Uterus (tissue), 4 donors: ENCODE results near the gene STX2. TPM values are rescaled to one million over a fixed set of nuclear protein-coding genes. Genes with fewer than 3 reads are reported as not detected.

Experiments
- DNase-seq, 2 donors: peaks; one replicate each; pipeline ENCODE4 v3.0.0-alpha.2; 2019 to 2020
- H3K27ac ChIP-seq, 2 donors: fragments of 200-600 bp; sonication (generic); 1 replicate in 1 of 2; 2 replicates in 1 of 2; pipeline ENCODE4 v1.5.1; 2016 to 2018
- H3K27me3 ChIP-seq, 2 donors: fragments of 200-600 bp; sonication (generic); one replicate each; pipeline ENCODE4 v1.5.1; 2018 to 2019; ENCODE audit warnings: control low read depth in 1 of 2
- H3K36me3 ChIP-seq, 2 donors: fragments of 200-600 bp; sonication (generic); one replicate each; pipeline ENCODE4 v1.5.1; 2019; ENCODE audit warnings: control low read depth in 1 of 2
- H3K4me1 ChIP-seq, 2 donors: fragments of 200-600 bp; sonication (generic); one replicate each; pipeline ENCODE4 v1.5.1; 2018 to 2019; ENCODE audit warnings: control low read depth in 1 of 2
- H3K4me3 ChIP-seq, 2 donors: fragments of 200-600 bp; sonication (generic); 1 replicate in 1 of 2; 2 replicates in 1 of 2; pipeline ENCODE4 v1.5.1; 2018 to 2019; ENCODE audit warnings: mild to moderate bottlenecking in 1 of 2
- H3K9me3 ChIP-seq, 2 donors: fragments of 200-600 bp; sonication (generic); one replicate each; pipeline ENCODE4 v1.5.1; 2019; ENCODE audit warnings: control low read depth in 1 of 2
- POLR2A ChIP-seq, 2 donors: fragments of 450-650 bp; IDR thresholded peaks; one replicate each; pipeline ENCODE4 v1.6.1; 2016; ENCODE audit warnings: antibody characterized with exemption in 2 of 2, mild to moderate bottlenecking in 1 of 2, moderate library complexity in 1 of 2
- intact Hi-C: fragments of 100-400 bp; cut with DNase I; formaldehyde crosslinking; loops from one replicate; pipeline ENCODE4 v1.15.1; 2023; ENCODE audit warnings: low total_unique reads
- total RNA-seq, 4 donors: library from RNA; depleted of rRNA in 3 of 4; stranded (reverse); fragments of >200 nt in 3 of 4; gene quantifications; one replicate each; pipeline versions ENCODE4 v1.1.0 to v1.2.4, GENCODE V29; 2014 to 2023
- TF ChIP-seq, protein P1 (sequence below), 4 experiments: fragments of 200-600 bp in 2 of 4; fragments of 450-650 bp in 2 of 4; sonication (generic) in 2 of 4; IDR thresholded peaks; one replicate each; pipeline ENCODE4 v1.5.1; 2016 to 2019; ENCODE audit warnings: antibody characterized with exemption in 4 of 4, mild to moderate bottlenecking in 2 of 4, moderate library complexity in 1 of 4
- donor health status: DM: yes; HTN: yes; CAD: no.

The STX2 gene
- total RNA-seq, 4 donors from 2014 or later = 33.5 to 44.6 (median 35.4) TPM

DNA sequence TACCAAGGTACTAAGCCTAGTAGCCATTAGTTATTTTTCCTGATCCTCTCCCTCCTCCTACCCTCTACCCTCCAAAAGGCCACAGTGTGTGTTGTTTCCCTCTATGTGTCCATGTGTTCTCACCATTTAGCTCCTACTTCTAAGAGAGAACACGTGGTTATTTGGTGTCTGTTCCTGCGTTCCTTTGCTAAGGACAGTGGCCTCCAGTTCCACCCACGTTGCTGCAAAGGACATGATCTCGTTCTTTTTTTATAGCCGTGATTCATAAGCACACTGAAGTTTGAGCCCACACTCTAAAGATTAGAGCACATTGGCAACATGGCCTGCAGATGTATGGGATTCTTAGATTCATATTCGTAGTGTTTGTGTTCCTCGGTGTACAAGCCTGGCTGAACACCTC, 8.1 kb upstream of the STX2 start:
- intact Hi-C loops = no loop called here

DNA sequence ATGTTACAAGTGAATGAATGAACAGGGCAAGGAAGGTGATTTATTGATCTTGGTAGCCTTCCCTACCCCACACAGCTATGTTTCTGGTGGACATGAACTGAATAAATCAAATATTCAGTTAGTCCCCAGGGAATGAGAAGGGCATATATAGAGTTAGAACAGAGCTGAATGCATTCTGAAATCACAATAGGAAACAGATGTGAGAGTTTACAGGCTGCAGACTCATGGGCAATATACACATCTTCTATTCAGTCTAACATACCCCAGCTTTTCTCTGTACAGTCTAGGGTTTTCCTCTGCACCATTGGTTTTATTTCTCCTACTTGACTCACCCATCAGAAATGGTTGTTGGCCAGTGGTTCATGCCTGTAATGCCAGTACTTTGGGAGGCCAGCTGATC, 7.3 kb upstream of the STX2 start:
- Histone ChIP-seq H3K27me3 (no peaks in the 10 kb centered on the region), H3K27ac (no peak overlapping the region), H3K36me3 (no peaks in the 10 kb centered on the region), H3K4me1 (no peaks in the 10 kb centered on the region), H3K4me3 (no peak overlapping the region), H3K9me3 (no peaks in the 10 kb centered on the region)
- TF ChIP-seq, protein P1, sequence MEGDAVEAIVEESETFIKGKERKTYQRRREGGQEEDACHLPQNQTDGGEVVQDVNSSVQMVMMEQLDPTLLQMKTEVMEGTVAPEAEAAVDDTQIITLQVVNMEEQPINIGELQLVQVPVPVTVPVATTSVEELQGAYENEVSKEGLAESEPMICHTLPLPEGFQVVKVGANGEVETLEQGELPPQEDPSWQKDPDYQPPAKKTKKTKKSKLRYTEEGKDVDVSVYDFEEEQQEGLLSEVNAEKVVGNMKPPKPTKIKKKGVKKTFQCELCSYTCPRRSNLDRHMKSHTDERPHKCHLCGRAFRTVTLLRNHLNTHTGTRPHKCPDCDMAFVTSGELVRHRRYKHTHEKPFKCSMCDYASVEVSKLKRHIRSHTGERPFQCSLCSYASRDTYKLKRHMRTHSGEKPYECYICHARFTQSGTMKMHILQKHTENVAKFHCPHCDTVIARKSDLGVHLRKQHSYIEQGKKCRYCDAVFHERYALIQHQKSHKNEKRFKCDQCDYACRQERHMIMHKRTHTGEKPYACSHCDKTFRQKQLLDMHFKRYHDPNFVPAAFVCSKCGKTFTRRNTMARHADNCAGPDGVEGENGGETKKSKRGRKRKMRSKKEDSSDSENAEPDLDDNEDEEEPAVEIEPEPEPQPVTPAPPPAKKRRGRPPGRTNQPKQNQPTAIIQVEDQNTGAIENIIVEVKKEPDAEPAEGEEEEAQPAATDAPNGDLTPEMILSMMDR (IDR thresholded peaks at IDR 0.05) = no peak
- no peak for TF ChIP-seq POLR2A (IDR thresholded peaks at IDR 0.05)
- intact Hi-C loops = no loop called here
- no peak for DNase-seq

More for the DNA sequence above, 8.1 kb upstream of the STX2 start:
- Histone ChIP-seq H3K27ac (no peak overlapping the region), H3K36me3 (no peaks in the 10 kb centered on the region), H3K4me3 (no peak overlapping the region), H3K4me1 (no peaks in the 10 kb centered on the region), H3K27me3 (no peaks in the 10 kb centered on the region), H3K9me3 (no peaks in the 10 kb centered on the region)
- TF ChIP-seq, protein P1 (IDR thresholded peaks at IDR 0.05) = no peak
- TF ChIP-seq POLR2A (IDR thresholded peaks at IDR 0.05) = no peak
- no peak for DNase-seq

DNA sequence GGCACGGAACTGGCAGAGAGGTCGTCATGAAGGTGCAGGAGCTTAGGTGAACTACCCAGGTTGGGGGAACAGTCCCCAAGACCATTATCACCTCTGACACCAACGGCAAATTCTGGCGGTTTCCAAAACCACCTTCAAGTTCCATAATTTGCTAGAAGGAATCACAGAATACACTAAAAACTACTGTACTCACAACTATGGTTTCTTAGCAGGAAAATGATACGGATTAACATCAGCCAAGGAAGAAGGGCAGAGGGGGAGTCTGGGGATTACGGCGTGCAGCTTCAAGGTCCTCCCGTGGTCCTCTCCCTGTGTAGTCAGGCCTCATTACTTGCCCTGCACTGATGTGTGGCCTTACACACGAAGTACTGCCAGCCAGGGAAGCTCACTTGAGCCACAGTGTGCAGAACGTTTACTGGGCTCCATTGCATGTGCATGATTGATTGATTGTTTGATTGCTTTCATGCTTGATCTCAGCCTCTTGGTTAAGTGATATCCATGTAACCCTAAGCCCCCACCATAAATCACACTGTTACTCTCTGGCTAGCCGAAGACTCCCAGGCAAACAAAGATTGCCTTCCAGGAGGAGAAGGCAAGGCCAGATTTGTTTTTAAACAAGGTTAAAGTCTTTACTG, 837 bp upstream of the STX2 start:
- DNase-seq = no peak
- H3K27me3 ChIP-seq = no peaks in the 10 kb centered on the region
- H3K4me1 ChIP-seq = peaks cover 0 to 6% of the 10 kb centered on the region in 2 donors
- H3K36me3 ChIP-seq = no peaks in the 10 kb centered on the region
- peak overlapping the region in 1 of 2 donors; percentile 51 for H3K27ac ChIP-seq
- TF ChIP-seq, protein P1 (IDR thresholded peaks at IDR 0.05) = no peak
- no peak for TF ChIP-seq POLR2A (IDR thresholded peaks at IDR 0.05)
- intact Hi-C loops = loop anchor here (5.0 kb wide), 1 partner anchor 32 kb away; the partner anchor contains the start of gene RAN
- H3K9me3 ChIP-seq = no peaks in the 10 kb centered on the region
- peak overlapping the region; percentile 39 to 75 for H3K4me3 ChIP-seq

DNA sequence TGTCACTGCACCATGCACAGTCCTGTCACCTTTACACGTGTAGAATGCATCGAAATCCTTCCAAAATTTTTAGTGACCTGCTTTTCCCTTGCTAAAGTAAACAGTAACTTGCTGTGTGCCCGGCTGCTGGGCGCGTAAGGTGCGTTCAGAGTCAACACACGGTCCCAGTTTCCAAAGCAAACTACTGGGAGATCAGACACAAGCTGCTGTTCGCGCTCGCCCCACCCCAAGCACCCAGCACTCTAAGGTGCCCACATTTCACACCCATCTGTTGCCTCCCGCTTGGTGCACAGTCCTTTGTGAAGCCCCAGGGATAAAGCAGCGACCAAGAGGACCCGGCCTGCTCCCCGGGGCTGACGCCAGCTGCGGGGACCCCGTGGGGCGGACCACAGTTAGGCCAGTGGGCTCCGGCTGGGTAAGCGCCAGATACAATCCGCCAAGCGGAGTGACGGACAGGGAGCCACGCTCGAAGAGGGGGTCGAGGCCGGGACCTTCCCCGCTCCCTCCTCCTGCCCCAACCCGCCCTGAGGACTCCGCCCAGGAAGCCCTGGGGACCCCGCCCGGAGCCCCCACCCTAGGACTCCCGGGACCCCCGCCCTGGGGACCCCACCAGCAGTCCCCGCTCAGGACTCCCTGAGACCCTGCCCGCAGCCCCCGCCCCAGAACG, 633 bp downstream of the STX2 start:
- H3K9me3 ChIP-seq = no peaks in the 10 kb centered on the region
- TF ChIP-seq POLR2A (IDR thresholded peaks at IDR 0.05) = no peak
- TF ChIP-seq, protein P1 (IDR thresholded peaks at IDR 0.05) = no peak
- no peaks in the 10 kb centered on the region for H3K27me3 ChIP-seq
- intact Hi-C loops = loop anchor here (5.0 kb wide), 1 partner anchor 34 kb away; the partner anchor contains the start of gene RAN
- peak overlapping the region; percentile 66 to 79 for H3K27ac ChIP-seq
- no peaks in the 10 kb centered on the region for H3K36me3 ChIP-seq
- H3K4me1 ChIP-seq = peaks cover 0 to 6% of the 10 kb centered on the region in 2 donors
- DNase-seq = peak in 1 of 2 donors; percentile 23
- peak overlapping the region; percentile 75 to 84 for H3K4me3 ChIP-seq

DNA sequence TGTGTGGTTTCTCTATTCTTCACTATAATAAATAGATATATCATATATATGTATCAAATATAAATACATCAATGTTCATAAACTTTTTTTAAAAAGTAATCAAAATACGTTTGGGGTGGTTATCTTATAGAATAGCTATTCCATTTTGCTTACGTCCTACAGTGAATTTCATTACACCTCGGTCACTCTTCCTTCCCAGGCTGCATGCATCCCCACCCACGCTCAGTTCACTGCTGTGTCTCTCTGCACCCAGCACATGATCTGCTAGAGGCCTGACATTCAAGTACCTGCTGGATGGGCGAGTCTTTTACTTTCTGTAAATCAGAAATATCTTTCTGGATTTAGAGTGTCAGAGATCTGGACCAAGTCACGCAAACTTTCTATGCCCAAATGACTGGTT, 3.6 kb downstream of the STX2 start:
- Histone ChIP-seq H3K36me3 (no peaks in the 10 kb centered on the region), H3K9me3 (no peaks in the 10 kb centered on the region), H3K4me1 (peaks cover 0 to 6% of the 10 kb centered on the region in 2 donors), H3K27ac (no peak overlapping the region), H3K27me3 (no peaks in the 10 kb centered on the region), H3K4me3 (no peak overlapping the region)
- DNase-seq = no peak
- intact Hi-C loops = loop anchor here (5.0 kb wide), 1 partner anchor 37 kb away; the partner anchor contains the start of gene RAN
- TF ChIP-seq, protein P1 (IDR thresholded peaks at IDR 0.05) = no peak
- no peak for TF ChIP-seq POLR2A (IDR thresholded peaks at IDR 0.05)
